Stimulated activated naive CD8-positive, alpha-beta T cell treated with anti-CD3 and anti-CD28 coated beads, Interleukin-15, Interleukin-2, amounts not matched to agents 100 ng/mL and 50 ng/mL, for 24 hours (primary cell): ENCODE measurements around the gene DLX3.

ENCODE experiments used
- H3K27ac Mint-ChIP-seq: one replicate; pipeline ENCODE4 v1.8.0; 2021; ENCODE audit warnings: mild to moderate bottlenecking, mixed read lengths
- H3K27me3 Mint-ChIP-seq: one replicate; pipeline ENCODE4 v1.8.0; 2021; ENCODE audit warnings: mixed read lengths
- H3K36me3 Mint-ChIP-seq: one replicate; pipeline ENCODE4 v1.8.0; 2021; ENCODE audit warnings: low read depth, mixed read lengths
- H3K4me1 Mint-ChIP-seq: one replicate; pipeline ENCODE4 v1.8.0; 2021; ENCODE audit warnings: low read depth, mixed read lengths
- H3K4me3 Mint-ChIP-seq: one replicate; pipeline ENCODE4 v1.8.0; 2021; ENCODE audit warnings: mild to moderate bottlenecking, mixed read lengths
- H3K9me3 Mint-ChIP-seq: one replicate; pipeline ENCODE4 v1.8.0; 2021; ENCODE audit warnings: mixed read lengths

The DLX3 gene

DNA sequence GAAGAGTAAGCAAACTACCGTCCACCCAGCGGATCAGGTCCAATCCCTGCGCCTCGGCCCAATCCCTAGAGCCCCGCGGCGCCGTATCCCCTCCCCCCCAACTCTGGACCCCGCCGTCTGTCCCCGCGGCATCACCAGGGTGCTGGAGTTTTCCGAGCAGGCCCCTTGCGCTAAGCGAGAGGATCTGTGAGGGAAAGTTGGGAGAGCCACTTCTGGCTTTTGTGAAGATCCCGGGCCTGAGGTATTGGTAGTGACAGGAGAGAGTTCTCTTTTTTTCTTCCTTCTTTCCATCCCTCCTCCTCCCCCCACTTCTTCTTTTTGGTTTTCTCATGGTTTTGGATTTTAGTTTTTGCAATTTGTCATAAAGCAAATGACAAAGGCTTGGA lies 29.5 kb downstream of the DLX3 start:
- no peak overlapping the region for H3K4me3 Mint-ChIP-seq

DNA sequence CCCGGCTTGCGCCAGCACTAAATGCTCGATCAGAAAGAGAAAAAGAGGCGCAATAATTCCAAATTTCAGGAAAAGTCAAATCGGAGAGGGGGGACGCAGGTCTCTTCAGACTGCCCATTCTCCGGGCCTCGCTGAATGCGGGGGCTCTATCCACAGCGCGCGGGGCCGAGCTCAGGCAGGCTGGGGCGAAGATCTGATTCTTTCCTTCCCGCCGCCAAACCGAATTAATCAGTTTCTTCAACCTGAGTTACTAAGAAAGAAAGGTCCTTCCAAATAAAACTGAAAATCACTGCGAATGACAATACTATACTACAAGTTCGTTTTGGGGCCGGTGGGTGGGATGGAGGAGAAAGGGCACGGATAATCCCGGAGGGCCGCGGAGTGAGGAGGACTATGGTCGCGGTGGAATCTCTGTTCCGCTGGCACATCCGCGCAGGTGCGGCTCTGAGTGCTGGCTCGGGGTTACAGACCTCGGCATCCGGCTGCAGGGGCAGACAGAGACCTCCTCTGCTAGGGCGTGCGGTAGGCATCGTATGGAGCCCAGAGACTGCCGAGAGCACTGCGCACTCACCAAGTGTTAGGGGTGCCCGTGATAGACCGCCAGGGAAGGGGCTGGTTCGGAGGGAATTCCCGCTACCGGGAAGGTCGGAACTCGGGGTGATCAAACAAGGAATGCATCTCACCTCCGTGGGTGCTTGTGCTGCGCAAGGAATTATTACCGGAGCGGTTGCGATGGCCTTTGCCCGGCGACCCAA lies 30.1 kb downstream of the DLX3 start:
- no peak overlapping the region for H3K27ac Mint-ChIP-seq
- H3K36me3 Mint-ChIP-seq, result no peaks in the 10 kb centered on the region
- peaks cover 47% of the 10 kb centered on the region for H3K4me1 Mint-ChIP-seq
- peaks cover 74% of the 10 kb centered on the region for H3K27me3 Mint-ChIP-seq
- peak overlapping the region; percentile 48 for H3K4me3 Mint-ChIP-seq
- H3K9me3 Mint-ChIP-seq, result no peaks in the 10 kb centered on the region

More for the DNA sequence above, 29.5 kb downstream of the DLX3 start:
- H3K9me3 Mint-ChIP-seq, result no peaks in the 10 kb centered on the region
- no peak overlapping the region for H3K27ac Mint-ChIP-seq
- no peaks in the 10 kb centered on the region for H3K36me3 Mint-ChIP-seq
- H3K4me1 Mint-ChIP-seq, result peaks cover 52% of the 10 kb centered on the region
- H3K27me3 Mint-ChIP-seq, result peaks cover 80% of the 10 kb centered on the region

DNA sequence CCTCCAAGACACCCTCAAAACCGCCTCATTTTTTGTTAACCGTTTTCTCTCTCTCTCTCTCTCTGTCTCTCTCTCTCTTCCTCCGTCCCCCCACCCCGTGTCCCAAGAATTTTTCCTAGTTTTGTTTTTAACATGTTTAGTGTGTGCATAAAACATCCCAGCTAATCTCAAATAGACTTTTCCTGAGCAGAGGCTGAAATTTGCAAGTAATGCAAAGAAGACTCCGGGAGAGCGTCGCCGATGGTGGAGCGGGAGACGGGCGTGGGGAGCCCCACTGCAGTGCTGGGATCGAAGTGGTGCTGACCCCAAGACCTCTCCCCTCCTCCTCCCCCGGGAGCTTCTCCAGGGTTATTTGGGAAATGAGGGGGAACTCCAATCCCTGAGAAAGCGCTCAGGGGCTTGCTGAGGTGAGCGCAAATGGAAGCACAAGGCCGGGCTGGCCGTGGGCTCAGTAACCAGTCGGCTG lies 30.7 kb downstream of the DLX3 start:
- H3K4me1 Mint-ChIP-seq, result peaks cover 42% of the 10 kb centered on the region
- no peaks in the 10 kb centered on the region for H3K9me3 Mint-ChIP-seq
- peaks cover 68% of the 10 kb centered on the region for H3K27me3 Mint-ChIP-seq
- no peaks in the 10 kb centered on the region for H3K36me3 Mint-ChIP-seq
- peak overlapping the region; percentile 44 for H3K4me3 Mint-ChIP-seq
- H3K27ac Mint-ChIP-seq, result no peak overlapping the region

DNA sequence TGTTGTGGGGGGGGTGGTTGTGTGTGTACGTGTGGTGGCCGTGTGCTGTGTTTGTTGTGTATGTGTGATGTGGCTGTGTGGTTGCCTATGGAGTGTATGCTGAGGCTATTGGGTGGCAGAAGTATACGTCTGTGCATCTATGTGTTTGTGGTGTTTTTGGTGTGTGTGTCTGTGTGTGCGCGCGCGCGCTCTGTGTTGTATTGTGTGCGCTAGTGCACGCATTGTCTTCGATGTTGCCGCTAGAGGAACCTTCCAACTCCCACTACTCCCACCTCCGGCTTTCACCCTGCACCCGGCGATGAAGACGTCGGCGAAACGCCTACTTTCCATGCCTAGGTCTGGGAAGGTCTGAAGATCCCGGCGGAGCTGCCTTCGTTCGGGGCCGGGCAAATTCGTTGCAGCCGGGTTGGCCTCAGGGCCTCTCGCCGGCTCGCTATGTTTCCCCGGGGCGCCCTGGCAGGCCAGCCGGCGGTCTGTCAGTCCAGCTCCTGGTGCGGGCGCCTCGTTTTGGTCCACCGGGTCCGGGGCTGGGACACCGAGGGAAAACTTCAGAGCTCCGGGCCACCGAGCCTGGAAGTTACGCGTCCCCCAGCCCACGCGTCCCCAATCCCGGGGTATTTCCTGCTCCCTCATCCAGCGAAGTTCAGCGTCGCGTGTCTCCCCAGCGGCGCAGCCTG lies 31.3 kb downstream of the DLX3 start:
- Mint-ChIP-seq H3K36me3 (no peaks in the 10 kb centered on the region), H3K4me3 (peak overlapping the region; percentile 44), H3K27ac (no peak overlapping the region), H3K9me3 (no peaks in the 10 kb centered on the region), H3K27me3 (peaks cover 67% of the 10 kb centered on the region), H3K4me1 (peaks cover 38% of the 10 kb centered on the region)

DNA sequence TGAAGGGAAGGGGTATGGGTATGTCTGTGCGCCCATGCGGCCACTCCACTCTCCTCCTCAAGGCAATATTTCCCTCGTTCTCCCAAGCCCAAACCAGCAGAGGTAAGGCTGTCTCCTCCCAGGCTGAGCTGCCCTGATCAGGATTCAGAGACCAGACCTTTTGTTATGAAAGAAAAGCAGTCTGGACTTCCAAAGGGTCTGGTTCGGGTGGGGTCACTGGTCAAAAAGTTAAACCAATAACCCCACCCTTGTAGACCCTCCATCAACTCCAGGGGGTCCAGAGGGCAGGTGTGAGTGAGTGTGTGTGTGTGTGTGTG lies 31.8 kb downstream of the DLX3 start:
- peaks cover 36% of the 10 kb centered on the region for H3K4me1 Mint-ChIP-seq
- peaks cover 67% of the 10 kb centered on the region for H3K27me3 Mint-ChIP-seq
- peak overlapping the region; percentile 39 for H3K4me3 Mint-ChIP-seq
- no peaks in the 10 kb centered on the region for H3K36me3 Mint-ChIP-seq
- H3K9me3 Mint-ChIP-seq, result no peaks in the 10 kb centered on the region
- H3K27ac Mint-ChIP-seq, result no peak overlapping the region

DNA sequence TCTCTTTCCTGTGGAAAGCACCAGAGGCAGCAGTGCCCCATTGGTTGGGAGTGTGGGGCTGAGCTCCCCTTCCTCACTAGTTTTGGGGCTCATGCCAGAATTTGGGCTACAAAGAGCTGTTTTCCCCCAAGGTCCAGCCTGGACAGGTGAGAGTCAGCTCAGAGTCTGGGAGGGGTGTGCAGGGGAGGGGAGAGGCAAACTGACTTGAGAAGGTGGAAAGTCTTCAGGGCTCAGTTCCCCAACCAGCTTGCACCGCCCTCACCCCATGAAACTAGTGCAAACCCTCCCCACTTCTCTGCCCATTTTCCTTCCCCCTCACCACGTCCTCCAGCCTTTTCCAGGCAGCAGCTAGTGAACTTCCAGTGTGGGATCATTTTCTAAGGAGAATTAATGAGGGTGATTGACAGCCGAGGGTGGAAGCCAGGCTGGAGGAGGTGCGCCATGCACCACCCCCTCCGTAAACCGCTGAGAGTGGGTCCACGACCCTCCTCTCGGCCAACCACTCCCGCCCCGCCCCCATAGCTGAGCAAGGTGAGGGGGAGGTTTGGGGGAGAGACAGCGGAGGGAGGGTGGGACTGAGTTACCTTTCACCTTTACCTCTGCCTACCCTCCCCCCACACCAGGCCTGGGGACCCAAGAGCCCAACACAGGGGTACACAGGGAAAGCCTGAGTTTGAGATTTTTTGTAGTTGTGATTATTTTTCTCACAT lies 32.3 kb downstream of the DLX3 start:
- Mint-ChIP-seq H3K4me1 (peaks cover 30% of the 10 kb centered on the region), H3K4me3 (no peak overlapping the region), H3K36me3 (no peaks in the 10 kb centered on the region), H3K9me3 (no peaks in the 10 kb centered on the region), H3K27me3 (peaks cover 66% of the 10 kb centered on the region), H3K27ac (no peak overlapping the region)

DNA sequence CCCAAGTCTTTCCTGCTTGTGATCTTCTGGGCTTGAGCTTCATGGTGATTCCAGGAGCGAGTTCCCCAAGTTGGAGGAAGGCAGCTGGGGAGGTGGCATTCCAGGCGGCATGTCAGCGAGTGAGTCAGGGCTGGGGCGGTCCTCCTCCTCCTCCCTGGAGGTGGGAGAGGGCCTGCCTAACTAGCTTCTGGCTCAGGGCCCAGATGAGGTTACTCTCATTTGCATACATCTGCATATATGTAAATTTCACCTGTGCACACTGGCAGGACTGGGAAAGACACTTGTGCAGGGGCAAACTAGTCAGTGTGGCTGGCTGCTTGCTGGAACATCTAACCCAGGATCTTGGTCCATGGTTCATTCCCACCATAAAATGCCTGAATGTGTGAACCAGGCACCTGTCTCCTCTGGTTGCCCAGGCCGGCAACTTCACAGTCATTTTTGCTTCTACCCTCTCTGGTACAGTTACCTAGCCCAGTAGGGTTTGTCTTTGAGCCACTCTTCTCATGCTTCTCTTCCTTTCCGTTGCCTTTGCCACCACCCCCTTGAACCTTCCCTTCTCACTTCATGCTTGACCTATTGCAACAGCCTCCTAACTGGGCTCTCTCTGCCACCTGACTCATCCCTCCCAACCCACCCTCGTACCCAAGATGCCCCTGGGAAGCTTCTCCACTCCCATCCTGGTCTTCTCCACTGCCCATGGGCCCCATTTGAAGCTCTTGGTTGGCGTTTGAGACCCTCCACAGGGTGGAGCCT lies 35.7 kb downstream of the DLX3 start:
- H3K4me3 Mint-ChIP-seq, result no peak overlapping the region
- H3K4me1 Mint-ChIP-seq, result peaks cover 12% of the 10 kb centered on the region
- H3K36me3 Mint-ChIP-seq, result no peaks in the 10 kb centered on the region
- H3K9me3 Mint-ChIP-seq, result no peaks in the 10 kb centered on the region
- H3K27me3 Mint-ChIP-seq, result peaks cover 38% of the 10 kb centered on the region
- no peak overlapping the region for H3K27ac Mint-ChIP-seq

DNA sequence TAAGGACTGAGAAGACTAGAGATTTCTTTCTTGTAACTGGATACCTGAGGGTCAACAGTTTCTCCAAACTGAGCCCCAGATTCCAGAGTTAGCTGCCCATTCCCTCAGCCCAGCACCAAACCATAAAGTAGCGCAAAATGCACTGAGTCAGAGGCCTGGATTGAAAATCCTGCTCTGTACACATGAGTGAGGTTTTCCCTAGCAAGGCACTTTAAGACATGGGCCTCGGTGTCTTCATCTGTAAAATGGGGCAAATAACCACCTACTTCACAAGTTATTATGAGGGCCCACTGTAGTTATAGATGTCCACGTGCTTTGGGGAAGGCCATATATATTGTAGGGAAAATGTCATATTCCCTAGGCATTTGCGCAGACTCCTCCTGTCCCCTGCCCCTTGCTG lies 36.3 kb downstream of the DLX3 start:
- H3K9me3 Mint-ChIP-seq, result no peaks in the 10 kb centered on the region
- no peak overlapping the region for H3K4me3 Mint-ChIP-seq
- H3K36me3 Mint-ChIP-seq, result no peaks in the 10 kb centered on the region
- H3K4me1 Mint-ChIP-seq, result peaks cover 6% of the 10 kb centered on the region
- H3K27me3 Mint-ChIP-seq, result peaks cover 37% of the 10 kb centered on the region
- no peak overlapping the region for H3K27ac Mint-ChIP-seq

DNA sequence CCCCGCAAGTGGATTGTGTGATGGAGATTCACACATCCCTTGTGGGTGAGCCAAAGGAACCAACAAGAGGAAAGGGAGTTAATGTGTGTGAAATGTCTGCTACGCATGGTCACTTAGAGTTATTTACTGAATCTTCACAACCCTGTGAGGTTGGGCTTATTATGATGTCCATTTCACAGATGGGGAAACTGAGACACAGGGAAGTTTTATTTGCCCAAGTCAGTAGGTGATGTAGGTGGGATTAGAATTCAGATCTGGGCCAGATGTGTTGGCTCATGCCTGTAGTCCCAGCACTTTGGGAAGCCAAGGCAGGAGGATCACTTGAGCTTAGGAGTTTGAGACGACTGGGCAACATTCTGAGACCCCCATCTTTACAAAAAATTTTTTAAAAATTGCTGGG lies 37.7 kb downstream of the DLX3 start:
- Mint-ChIP-seq H3K4me1 (no peaks in the 10 kb centered on the region), H3K9me3 (no peaks in the 10 kb centered on the region), H3K36me3 (no peaks in the 10 kb centered on the region), H3K27ac (no peak overlapping the region), H3K4me3 (no peak overlapping the region), H3K27me3 (peaks cover 37% of the 10 kb centered on the region)

DNA sequence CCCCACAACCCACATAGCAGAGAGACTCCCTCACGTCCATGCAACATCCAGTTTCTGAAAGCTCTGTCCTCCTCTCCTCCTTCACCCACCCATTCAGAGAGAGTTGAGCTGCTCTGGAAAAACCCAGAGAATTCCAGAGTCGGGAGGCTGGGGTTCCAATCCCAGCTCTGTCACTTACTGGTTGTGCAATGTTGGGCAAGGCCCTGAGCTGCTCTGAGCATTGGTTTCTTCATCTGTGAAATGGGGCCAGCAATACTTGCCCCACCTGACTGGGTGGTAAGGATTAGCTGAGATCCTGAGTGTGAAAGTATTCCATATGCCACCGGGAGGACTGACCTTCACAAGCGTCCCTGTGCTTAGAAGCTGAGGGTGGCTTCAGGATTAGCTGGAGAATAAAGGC lies 38.2 kb downstream of the DLX3 start:
- Mint-ChIP-seq H3K9me3 (no peaks in the 10 kb centered on the region), H3K4me3 (no peak overlapping the region), H3K4me1 (no peaks in the 10 kb centered on the region), H3K27ac (no peak overlapping the region), H3K36me3 (no peaks in the 10 kb centered on the region), H3K27me3 (peaks cover 37% of the 10 kb centered on the region)

DNA sequence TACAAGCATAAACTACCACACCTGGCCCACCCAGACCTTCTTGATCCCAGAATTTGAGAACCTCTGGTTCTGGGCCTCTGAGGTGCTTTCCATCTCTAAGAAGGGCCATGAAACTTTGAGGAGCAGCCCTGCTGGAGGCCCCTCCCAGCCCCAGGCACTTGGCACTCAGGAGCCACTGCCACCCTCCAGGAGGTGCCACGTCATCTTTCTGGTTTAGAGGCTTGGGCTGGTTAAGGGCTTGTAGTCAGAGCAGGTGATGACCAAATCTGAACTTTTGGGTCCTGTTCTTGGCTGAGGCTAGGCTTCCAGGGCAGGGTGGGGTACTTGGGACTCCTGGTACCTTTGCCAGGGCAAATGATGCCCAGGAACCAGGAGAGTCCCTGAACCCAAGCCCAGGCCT lies 39.9 kb downstream of the DLX3 start:
- no peaks in the 10 kb centered on the region for H3K4me1 Mint-ChIP-seq
- no peak overlapping the region for H3K27ac Mint-ChIP-seq
- no peaks in the 10 kb centered on the region for H3K9me3 Mint-ChIP-seq
- H3K36me3 Mint-ChIP-seq, result no peaks in the 10 kb centered on the region
- H3K4me3 Mint-ChIP-seq, result no peak overlapping the region
- peaks cover 37% of the 10 kb centered on the region for H3K27me3 Mint-ChIP-seq

DNA sequence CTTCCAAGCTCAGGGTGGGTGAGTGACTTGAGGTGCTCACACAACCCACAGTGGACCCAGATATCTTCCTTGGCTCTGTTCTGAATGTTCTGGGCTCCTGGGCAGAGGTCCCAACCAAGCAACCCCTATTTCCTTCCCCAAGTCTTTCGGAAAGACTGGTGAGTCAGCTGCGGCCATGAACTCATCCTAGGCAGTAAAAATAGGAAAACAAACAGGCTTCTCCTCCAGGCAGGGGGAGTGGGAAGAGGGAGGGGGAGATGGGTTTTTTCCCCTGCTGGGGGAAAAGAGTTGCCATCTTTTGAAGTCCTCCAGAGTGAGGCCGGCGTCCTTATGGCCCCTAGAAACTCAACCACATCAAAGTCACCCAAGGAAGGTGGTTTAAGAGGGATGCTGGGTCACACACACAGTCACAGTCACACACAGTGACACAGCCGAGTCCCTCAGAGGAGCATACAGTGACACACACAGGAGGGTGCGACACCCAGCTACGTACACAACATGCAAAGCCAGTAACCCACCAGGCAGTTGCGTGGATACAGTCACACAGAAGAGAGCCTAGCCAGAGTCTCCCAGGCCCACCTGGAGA lies 42.0 kb downstream of the DLX3 start:
- Mint-ChIP-seq H3K27me3 (peaks cover 51% of the 10 kb centered on the region), H3K4me1 (no peaks in the 10 kb centered on the region), H3K4me3 (no peak overlapping the region), H3K27ac (no peak overlapping the region), H3K36me3 (no peaks in the 10 kb centered on the region), H3K9me3 (no peaks in the 10 kb centered on the region)

DNA sequence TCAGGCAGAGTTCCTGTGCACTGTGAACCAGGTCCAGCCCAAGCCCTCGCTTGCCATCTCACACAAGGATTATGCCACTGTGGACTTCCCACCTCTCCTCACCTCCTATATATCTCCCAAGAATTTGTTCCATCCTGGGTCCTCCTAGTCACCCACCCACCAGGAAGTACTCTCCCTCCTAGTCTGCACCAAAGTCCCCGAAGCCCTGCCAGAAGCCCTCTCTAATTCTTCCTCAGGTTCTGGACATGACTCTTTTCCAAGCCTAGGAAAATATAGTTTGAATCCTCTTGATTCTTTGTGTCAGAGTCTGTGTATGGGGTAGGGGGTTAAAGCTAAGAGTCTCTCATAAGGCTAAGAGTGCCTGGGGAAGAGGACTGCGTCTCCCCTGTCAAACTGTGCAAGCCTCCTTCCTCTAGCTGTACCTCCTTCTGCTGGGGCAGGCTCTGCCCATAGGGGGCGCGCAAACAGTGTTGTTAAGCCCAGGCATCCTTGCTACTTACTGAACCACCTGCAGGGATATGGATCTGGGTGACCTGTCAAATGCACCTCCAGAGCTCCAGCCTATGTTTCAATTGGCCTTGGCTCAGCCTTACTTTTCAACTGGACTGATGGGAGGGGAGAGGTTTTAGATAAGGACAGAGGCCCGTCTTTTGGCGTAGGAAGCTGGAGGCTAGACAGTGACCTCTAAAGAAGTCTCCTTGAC lies 42.7 kb downstream of the DLX3 start:
- Mint-ChIP-seq H3K4me3 (no peak overlapping the region), H3K4me1 (no peaks in the 10 kb centered on the region), H3K36me3 (no peaks in the 10 kb centered on the region), H3K9me3 (no peaks in the 10 kb centered on the region), H3K27ac (no peak overlapping the region), H3K27me3 (peaks cover 50% of the 10 kb centered on the region)
